Measurements from ENCODE around the gene YTHDF1.

YTHDF1 gene

DNA sequence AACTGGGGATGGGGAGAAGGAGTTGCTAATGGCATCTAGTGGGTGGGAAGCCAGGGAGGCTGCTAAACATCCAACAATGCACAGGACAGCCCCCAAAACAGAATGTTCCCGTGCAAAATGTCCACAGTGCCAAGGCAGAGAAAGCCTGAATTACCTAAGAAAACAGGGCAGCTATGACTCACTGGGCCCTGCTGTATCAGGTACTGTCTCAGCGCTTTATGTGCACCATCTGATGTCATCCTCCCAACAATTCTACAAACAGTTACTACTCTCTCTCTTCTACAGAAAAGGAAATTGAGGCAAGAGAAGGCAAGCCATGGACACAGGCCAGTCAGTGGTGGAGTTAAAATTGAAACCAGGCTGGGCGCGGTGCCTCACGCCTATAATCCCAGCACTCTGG is 3.1 kb downstream of the YTHDF1 start:
- no peak overlapping the region for H3K4me3 ChIP-seq (ENCODE audit: control insufficient read depth, low read depth, low read length)
- DNase-seq (ENCODE audit: low read depth) = no peak
- TF ChIP-seq, protein P1, sequence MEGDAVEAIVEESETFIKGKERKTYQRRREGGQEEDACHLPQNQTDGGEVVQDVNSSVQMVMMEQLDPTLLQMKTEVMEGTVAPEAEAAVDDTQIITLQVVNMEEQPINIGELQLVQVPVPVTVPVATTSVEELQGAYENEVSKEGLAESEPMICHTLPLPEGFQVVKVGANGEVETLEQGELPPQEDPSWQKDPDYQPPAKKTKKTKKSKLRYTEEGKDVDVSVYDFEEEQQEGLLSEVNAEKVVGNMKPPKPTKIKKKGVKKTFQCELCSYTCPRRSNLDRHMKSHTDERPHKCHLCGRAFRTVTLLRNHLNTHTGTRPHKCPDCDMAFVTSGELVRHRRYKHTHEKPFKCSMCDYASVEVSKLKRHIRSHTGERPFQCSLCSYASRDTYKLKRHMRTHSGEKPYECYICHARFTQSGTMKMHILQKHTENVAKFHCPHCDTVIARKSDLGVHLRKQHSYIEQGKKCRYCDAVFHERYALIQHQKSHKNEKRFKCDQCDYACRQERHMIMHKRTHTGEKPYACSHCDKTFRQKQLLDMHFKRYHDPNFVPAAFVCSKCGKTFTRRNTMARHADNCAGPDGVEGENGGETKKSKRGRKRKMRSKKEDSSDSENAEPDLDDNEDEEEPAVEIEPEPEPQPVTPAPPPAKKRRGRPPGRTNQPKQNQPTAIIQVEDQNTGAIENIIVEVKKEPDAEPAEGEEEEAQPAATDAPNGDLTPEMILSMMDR (IDR thresholded peaks at IDR 0.05; ENCODE audit: control insufficient read depth, insufficient read depth, low read depth, low read length, missing control alignments) = no peak

- TF ChIP-seq, protein P1 (IDR thresholded peaks at IDR 0.05; ENCODE audit: control insufficient read depth, insufficient read depth, low read depth, low read length, missing control alignments) = no peak
- no peak for DNase-seq (ENCODE audit: low read depth)
- H3K4me3 ChIP-seq (ENCODE audit: control insufficient read depth, low read depth, low read length) = no peak overlapping the region
Observed at GRCh38 chr20:63212393-63212730, 3.6 kb downstream of the YTHDF1 start.

- H3K4me3 ChIP-seq (ENCODE audit: control insufficient read depth, low read depth, low read length) = no peak overlapping the region
- no peak for DNase-seq (ENCODE audit: low read depth)
- TF ChIP-seq, protein P1 (IDR thresholded peaks at IDR 0.05; ENCODE audit: control insufficient read depth, insufficient read depth, low read depth, low read length, missing control alignments) = no peak
Observed at GRCh38 chr20:63210011-63210605, 5.8 kb downstream of the YTHDF1 start.

- TF ChIP-seq, protein P1 (IDR thresholded peaks at IDR 0.05; ENCODE audit: control insufficient read depth, insufficient read depth, low read depth, low read length, missing control alignments) = no peak
- no peak for DNase-seq (ENCODE audit: low read depth)
- no peak overlapping the region for H3K4me3 ChIP-seq (ENCODE audit: control insufficient read depth, low read depth, low read length)
Observed at GRCh38 chr20:63208346-63208909, 7.5 kb downstream of the YTHDF1 start.

GRCh38 chr20:63206878-63207277 is 9.1 kb downstream of the YTHDF1 start:
- no peak overlapping the region for H3K4me3 ChIP-seq (ENCODE audit: control insufficient read depth, low read depth, low read length)
- TF ChIP-seq, protein P1 (IDR thresholded peaks at IDR 0.05; ENCODE audit: control insufficient read depth, insufficient read depth, low read depth, low read length, missing control alignments) = no peak
- no peak for DNase-seq (ENCODE audit: low read depth)

DNA sequence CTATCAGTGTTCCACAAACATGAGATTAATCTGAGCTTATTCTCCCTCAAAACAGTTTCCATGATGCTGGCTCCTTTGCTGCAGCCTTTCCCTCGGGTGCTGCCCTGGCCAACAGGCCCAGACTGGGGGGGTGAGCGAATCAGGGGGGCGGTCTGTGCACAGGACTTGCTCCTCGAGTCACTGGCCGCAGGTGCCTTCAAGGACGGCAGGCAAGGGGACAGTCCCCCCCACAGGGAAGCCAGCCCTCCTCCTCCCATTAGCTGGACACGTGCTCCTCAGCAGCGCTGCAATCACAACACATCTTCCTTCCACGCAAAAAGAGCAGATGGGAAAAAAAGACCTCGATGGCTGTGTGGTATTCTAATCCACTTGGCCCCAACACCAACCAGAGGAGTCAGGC is 10.0 kb downstream of the YTHDF1 start:
- TF ChIP-seq, protein P1 (IDR thresholded peaks at IDR 0.05; ENCODE audit: control insufficient read depth, insufficient read depth, low read depth, low read length, missing control alignments) = no peak
- no peak overlapping the region for H3K4me3 ChIP-seq (ENCODE audit: control insufficient read depth, low read depth, low read length)
- DNase-seq (ENCODE audit: low read depth) = no peak
